ENCODE data around the gene PAF1.

DNA sequence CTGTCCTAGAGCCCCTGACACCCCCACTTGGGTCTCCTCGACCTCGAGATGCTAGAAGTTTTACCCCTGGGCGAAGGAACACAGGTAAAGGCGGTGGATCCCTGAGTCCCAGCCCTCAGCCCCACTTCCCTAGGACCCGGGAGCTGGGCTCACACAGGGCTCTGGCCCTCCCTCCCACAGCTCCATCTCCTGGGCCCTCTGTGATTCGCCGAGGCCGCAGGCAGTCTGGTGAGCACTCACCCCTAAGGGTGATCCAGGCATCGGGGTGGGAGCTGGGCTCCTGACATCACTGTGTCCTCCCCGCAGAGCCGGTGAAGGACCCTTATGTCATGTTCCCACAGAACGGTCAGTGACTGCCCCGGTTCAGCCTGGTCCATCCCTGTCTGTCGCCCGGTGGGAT lies 29.9 kb upstream of the PAF1 start:
- TF ChIP-seq, protein P1, sequence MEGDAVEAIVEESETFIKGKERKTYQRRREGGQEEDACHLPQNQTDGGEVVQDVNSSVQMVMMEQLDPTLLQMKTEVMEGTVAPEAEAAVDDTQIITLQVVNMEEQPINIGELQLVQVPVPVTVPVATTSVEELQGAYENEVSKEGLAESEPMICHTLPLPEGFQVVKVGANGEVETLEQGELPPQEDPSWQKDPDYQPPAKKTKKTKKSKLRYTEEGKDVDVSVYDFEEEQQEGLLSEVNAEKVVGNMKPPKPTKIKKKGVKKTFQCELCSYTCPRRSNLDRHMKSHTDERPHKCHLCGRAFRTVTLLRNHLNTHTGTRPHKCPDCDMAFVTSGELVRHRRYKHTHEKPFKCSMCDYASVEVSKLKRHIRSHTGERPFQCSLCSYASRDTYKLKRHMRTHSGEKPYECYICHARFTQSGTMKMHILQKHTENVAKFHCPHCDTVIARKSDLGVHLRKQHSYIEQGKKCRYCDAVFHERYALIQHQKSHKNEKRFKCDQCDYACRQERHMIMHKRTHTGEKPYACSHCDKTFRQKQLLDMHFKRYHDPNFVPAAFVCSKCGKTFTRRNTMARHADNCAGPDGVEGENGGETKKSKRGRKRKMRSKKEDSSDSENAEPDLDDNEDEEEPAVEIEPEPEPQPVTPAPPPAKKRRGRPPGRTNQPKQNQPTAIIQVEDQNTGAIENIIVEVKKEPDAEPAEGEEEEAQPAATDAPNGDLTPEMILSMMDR (IDR thresholded peaks at IDR 0.05) = no peak
- TF ChIP-seq EZH2 (IDR thresholded peaks at IDR 0.05) = no peak

Data from neural progenitor cell (in vitro differentiated cells).